Neuron (in vitro differentiated cells): ENCODE data around the gene CD82.

Source experiments
- H2AFZ ChIP-seq: one replicate; pipeline ENCODE4 v1.6.1; 2013; ENCODE audit warnings: low read depth, mild to moderate bottlenecking, inconsistent platforms, low read length, moderate library complexity
- H3K27me3 ChIP-seq: one replicate; pipeline ENCODE4 v1.6.1; 2013; ENCODE audit warnings: low read length; ENCODE audit not compliant: insufficient read depth
- H3K36me3 ChIP-seq: one replicate; pipeline ENCODE4 v1.6.1; 2013; ENCODE audit warnings: low read length; ENCODE audit not compliant: insufficient read depth
- H3K4me1 ChIP-seq: one replicate; pipeline ENCODE4 v1.6.1; 2013; ENCODE audit warnings: low read length; ENCODE audit not compliant: insufficient read depth
- H3K4me3 ChIP-seq: 2 replicates; pipeline ENCODE4 v1.5.1; 2013; ENCODE audit warnings: mild to moderate bottlenecking, low read length, moderate library complexity
- H3K9me3 ChIP-seq: one replicate; pipeline ENCODE4 v1.6.1; 2013; ENCODE audit warnings: low read length

The CD82 gene

DNA sequence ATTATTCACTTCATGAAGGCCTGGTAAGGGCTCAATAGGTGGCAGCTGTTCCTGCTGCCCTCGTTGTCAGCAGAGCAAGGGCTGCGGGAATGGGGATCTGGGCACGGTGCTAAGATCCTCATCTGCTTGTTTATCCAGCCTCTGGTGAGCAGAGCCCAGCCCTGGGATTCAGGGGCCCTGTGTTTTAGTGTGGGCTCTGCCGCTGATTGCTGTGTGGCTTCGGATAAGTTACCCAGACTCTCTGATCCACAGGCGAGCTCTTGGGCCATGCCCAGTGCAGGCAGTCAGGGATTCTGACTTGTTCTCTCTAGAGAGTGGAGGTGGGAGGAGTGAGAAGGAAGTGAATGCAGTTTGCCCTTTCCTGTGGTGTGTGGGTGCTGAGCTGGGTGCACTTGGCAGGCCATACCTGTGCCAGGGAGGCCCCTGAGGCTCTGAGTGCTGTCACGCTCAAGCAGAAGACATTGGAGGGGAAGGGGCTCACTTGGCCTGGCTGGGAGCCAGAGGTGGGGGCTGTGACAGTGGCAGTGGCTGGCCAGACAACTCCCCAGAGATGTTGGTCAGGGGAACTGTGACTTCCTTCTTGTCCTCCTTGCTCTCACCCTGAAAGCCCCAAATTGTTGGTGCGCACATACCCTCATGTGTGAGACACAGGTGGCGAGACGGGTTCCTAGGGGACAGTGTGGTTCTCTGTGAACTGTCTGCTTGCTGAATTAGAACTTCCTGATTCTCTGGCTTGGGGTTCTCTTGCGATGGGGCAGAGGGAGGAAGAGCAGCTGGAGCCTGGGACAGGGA is 43.7 kb downstream of the CD82 start:
- no peak overlapping the region for H3K4me3 ChIP-seq
- H3K9me3 ChIP-seq: no peaks in the 10 kb centered on the region
- peaks cover under 1% of the 10 kb centered on the region for H3K4me1 ChIP-seq
- no peak overlapping the region for H2AFZ ChIP-seq
- peaks cover 3% of the 10 kb centered on the region for H3K27me3 ChIP-seq
- no peaks in the 10 kb centered on the region for H3K36me3 ChIP-seq

- Histone ChIP-seq H3K4me1 (no peaks in the 10 kb centered on the region), H2AFZ (no peak overlapping the region), H3K36me3 (no peaks in the 10 kb centered on the region), H3K9me3 (no peaks in the 10 kb centered on the region), H3K27me3 (peaks cover 3% of the 10 kb centered on the region), H3K4me3 (no peak overlapping the region)
These were observed 44.3 kb downstream of the CD82 start for GRCh38 chr11:44609783-44610155.

GRCh38 chr11:44610186-44610955 is 44.9 kb downstream of the CD82 start:
- H2AFZ ChIP-seq: no peak overlapping the region
- H3K4me1 ChIP-seq: no peaks in the 10 kb centered on the region
- no peak overlapping the region for H3K4me3 ChIP-seq
- no peaks in the 10 kb centered on the region for H3K36me3 ChIP-seq
- peaks cover 3% of the 10 kb centered on the region for H3K27me3 ChIP-seq
- H3K9me3 ChIP-seq: no peaks in the 10 kb centered on the region

DNA sequence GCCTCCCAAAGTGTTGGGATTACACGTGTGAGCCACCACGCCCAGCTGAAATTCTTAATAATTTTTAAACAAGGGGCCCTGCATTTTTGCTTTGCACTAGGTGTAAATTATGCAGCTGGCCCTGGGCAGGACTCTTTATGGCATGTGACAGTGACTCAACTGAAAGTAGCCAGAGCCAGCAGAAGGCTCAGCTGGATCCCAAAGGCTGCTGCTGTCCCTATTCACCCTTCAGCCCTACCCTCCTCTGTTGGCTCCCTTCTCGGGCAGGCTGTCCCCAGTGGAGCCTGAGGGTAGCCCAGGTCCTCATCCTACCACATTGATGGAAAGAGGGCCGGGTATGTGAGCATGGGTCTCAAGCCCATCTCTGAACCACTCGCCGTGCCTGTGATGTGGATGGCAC is 45.6 kb downstream of the CD82 start:
- no peaks in the 10 kb centered on the region for H3K4me1 ChIP-seq
- no peak overlapping the region for H2AFZ ChIP-seq
- no peak overlapping the region for H3K4me3 ChIP-seq
- H3K27me3 ChIP-seq: peaks cover 3% of the 10 kb centered on the region
- no peaks in the 10 kb centered on the region for H3K9me3 ChIP-seq
- H3K36me3 ChIP-seq: no peaks in the 10 kb centered on the region

- no peak overlapping the region for H3K4me3 ChIP-seq
These were observed 46.4 kb downstream of the CD82 start for GRCh38 chr11:44611687-44612434.

GRCh38 chr11:44613153-44613552 is 47.7 kb downstream of the CD82 start:
- Histone ChIP-seq H3K4me3 (no peak overlapping the region), H3K9me3 (no peaks in the 10 kb centered on the region), H3K27me3 (peaks cover 3% of the 10 kb centered on the region), H3K36me3 (no peaks in the 10 kb centered on the region), H3K4me1 (no peaks in the 10 kb centered on the region), H2AFZ (no peak overlapping the region)

More at GRCh38 chr11:44611687-44612434, 46.4 kb downstream of the CD82 start:
- H3K36me3 ChIP-seq: no peaks in the 10 kb centered on the region
- no peaks in the 10 kb centered on the region for H3K4me1 ChIP-seq
- H3K27me3 ChIP-seq: peaks cover 3% of the 10 kb centered on the region
- H3K9me3 ChIP-seq: no peaks in the 10 kb centered on the region
- no peak overlapping the region for H2AFZ ChIP-seq

DNA sequence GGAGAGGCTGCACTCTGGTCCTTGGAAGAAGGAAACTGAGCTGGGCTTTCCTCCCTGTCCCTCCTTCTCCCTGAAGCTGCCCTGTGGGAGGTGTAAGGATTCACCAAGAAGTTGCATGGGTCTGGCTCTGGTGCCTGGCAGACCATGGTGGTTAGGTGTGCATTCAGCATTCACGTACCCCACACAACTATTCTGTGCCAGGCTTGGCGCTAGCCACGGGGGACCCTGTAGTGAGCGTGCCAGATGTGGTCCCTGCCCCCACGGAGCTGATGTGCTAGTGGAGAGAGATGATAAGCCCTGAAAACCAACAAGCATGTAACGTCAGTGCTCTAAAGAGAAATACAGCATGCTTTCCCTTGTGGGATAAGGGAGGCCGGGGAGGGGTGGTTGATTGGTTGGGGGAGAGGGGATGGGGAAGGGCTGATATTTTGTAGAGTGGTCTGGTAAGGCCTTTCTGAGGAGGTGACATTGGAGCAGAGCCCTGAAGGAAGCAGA is 48.9 kb downstream of the CD82 start:
- Histone ChIP-seq H3K4me3 (no peak overlapping the region), H3K9me3 (no peaks in the 10 kb centered on the region), H3K36me3 (no peaks in the 10 kb centered on the region), H3K27me3 (peaks cover 3% of the 10 kb centered on the region), H3K4me1 (no peaks in the 10 kb centered on the region), H2AFZ (no peak overlapping the region)

- Histone ChIP-seq H3K4me3 (no peak overlapping the region), H3K27me3 (peaks cover 3% of the 10 kb centered on the region), H2AFZ (no peak overlapping the region)
These were observed 49.7 kb downstream of the CD82 start for GRCh38 chr11:44615041-44615755.

DNA sequence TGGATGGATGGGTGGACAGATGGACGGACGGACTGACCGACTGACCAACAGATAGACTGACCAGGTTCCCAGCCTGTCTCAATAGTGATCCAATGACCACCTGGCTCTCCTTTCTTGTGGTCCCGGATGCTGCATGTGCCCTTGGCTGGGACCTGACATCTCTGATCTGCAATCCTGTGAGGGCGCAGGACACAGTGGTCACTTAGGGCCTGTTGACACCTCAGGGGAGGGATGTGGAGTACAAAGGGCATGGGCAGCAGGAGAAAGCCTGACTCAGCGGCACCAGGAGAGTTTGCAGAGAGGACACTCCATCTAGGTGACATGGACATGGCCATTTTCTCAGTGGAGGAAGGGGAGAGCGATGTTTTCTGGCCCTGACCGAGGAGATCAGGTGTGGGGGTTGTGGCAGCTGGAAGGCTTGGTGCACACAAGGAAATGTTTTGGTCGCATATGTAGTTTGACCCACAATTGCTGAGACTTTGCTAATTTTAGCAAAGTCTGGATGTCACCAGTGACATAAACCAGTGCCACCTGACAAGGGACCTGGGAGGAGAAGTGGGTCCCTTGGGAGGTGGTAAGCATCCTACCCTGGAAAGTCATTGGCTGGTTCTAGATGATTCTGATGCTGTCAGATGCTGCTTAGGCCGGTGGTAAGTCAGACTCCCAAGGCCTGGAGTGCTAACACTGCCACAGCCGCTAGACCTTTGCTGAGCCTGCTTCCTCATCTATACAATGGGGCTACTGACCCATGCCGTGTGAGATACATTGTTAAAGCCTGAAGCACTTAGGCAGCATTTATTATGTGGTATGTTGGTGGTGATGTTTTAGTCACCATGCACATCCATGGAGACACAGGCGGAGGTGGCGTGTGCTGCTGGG is 50.7 kb downstream of the CD82 start:
- Histone ChIP-seq H2AFZ (no peak overlapping the region), H3K4me3 (no peak overlapping the region)

More at GRCh38 chr11:44615041-44615755, 49.7 kb downstream of the CD82 start:
- no peaks in the 10 kb centered on the region for H3K4me1 ChIP-seq
- H3K9me3 ChIP-seq: no peaks in the 10 kb centered on the region
- H3K36me3 ChIP-seq: no peaks in the 10 kb centered on the region

DNA sequence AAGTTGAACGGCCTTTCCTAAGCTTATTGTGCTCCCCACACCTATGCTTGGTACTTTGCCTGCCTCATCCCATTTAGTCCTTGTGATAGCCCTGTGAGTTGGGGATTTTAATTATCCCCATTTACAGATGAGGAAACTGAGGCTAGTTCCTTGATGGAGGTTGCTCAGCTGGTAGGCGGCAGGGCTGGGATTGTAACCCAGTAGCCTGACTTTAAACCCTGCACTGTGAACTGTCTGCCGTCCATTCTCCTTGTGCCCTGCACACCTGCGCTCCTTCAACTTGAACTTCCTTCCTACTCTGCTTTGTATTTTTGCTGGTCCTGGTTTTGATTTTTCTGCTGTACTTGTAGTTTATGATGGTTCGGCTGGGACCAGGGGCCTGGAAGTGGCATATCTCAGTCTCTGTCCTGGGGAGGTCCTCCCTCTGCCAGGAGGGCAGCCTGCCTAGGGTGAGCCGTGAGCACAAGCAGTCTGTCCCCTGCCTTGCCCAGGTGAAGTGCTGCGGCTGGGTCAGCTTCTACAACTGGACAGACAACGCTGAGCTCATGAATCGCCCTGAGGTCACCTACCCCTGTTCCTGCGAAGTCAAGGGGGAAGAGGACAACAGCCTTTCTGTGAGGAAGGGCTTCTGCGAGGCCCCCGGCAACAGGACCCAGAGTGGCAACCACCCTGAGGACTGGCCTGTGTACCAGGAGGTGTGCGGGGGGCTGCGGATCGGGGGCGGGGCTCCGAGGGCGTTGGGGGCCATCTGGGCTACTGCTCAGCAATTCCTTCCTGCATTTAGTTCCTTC is 52.4 kb downstream of the CD82 start:
- Histone ChIP-seq H3K4me3 (no peak overlapping the region), H3K9me3 (no peaks in the 10 kb centered on the region), H3K36me3 (no peaks in the 10 kb centered on the region), H2AFZ (no peak overlapping the region), H3K4me1 (no peaks in the 10 kb centered on the region), H3K27me3 (peaks cover 2% of the 10 kb centered on the region)

More for the DNA sequence above, 50.7 kb downstream of the CD82 start:
- Histone ChIP-seq H3K27me3 (peaks cover 3% of the 10 kb centered on the region), H3K36me3 (no peaks in the 10 kb centered on the region), H3K4me1 (no peaks in the 10 kb centered on the region), H3K9me3 (no peaks in the 10 kb centered on the region)

- no peaks in the 10 kb centered on the region for H3K36me3 ChIP-seq
- H3K27me3 ChIP-seq: no peaks in the 10 kb centered on the region
- no peak overlapping the region for H3K4me3 ChIP-seq
- H3K4me1 ChIP-seq: no peaks in the 10 kb centered on the region
- no peaks in the 10 kb centered on the region for H3K9me3 ChIP-seq
- no peak overlapping the region for H2AFZ ChIP-seq
These were observed 53.3 kb downstream of the CD82 start for GRCh38 chr11:44618561-44619425.
